GM18907 (cell line): ENCODE measurements around the gene TMEM106A.
"Not testable (repeated sequence)": the region's sequence is repeated elsewhere in the genome, so short reads cannot be mapped to it uniquely, and the experiment has no call there.

Source experiments
- ATAC-seq: cut with Tn5 transposase; IDR thresholded peaks from one replicate; pipeline ENCODE4 v1.9.1; 2021; ENCODE audit warnings: mild to moderate bottlenecking, moderate library complexity; ENCODE audit not compliant: unreplicated experiment

TMEM106A gene

DNA sequence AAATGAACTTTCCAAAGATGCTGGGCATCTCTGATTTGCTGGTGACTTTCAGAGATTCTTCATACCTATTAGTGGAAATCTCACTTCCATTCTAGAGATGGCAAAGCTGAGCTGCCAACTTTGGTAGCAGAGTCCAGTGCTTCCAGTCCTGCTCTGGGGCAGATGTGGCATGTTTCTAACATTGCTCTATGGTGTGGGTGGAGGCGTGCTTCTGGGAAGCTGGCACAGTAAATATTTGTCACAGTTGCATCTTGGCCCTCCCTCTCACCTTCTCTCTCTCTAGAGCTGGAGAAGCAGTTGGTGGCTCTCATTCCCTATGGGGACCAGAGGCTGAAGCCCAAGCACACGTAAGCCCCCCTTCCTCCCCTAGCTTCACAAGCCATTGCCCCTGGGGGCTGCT lies 1.9 kb downstream of the TMEM106A start:
- ATAC-seq = no peak

DNA sequence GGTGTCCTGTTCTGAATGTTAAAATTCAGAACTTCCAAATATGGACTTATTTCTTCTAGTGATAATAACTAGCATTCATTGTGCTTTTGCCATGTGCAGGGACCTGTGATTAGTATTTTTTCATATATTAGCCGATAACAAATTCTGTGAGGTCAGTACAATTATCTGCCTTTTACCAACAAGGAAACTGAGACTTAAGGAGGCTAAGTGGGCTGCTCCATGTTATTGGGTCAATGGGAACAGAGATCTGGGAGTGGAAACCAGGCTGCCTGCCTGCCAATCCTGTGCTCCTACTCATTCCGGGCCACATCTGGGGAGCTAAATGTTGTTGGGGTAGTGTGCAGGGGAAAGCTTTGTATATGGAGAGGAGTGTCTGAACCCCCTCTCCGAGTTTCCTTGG lies 3.7 kb downstream of the TMEM106A start:
- no peak for ATAC-seq

DNA sequence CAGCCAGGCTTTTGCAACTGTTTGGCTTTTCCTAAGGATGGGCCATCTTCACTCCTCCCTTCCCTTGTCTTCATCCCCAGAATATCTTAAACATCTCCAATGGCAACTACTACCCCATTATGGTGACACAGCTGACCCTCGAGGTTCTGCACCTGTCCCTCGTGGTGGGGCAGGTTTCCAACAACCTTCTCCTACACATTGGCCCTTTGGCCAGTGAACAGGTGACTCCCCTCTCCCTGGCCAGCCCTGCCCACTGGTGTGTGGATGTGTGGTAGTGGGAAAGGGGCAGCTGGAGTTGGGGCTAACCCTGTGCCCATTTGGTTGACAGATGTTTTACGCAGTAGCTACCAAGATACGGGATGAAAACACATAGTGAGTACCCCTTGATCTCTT lies 4.7 kb downstream of the TMEM106A start:
- ATAC-seq = no peak

DNA sequence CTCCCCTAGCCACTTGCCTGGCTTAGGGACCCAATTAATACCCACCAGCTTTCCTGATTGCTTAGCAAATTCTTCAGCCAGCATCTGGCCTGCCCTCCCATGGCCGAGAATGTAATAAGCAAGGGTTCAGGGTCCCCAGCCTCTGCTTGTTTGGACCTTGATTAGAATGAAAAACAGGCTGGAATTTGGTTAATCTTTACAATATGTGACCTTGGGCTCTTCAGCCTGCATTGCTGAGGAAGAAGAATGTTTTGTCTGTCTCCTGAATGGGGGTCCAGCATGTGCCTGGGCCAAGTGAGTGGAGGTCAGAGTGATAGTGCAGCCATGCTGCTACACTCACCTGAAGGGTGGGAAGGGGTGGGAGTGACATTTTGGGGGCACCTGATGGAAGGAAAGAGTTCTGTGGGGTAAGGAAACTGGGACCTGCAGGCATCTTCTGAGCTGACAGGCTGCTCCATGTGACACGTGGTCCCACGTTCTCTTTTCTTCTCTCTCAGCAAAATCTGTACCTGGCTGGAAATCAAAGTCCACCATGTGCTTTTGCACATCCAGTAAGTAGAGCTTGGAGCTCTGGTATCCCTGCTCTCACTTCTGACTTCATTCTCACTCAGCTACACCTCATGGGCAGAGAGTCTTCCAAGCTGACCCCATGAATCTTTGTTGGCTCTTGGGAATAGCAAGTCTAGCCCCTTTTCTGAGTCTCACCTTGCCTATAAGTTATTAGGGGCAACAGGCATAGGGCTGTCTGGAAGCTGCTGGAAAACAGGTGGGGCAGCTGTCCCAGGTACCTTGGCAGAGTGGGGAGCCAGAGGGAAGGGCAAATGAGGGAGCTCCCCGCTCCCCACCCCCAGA lies 5.3 kb downstream of the TMEM106A start:
- no peak for ATAC-seq

DNA sequence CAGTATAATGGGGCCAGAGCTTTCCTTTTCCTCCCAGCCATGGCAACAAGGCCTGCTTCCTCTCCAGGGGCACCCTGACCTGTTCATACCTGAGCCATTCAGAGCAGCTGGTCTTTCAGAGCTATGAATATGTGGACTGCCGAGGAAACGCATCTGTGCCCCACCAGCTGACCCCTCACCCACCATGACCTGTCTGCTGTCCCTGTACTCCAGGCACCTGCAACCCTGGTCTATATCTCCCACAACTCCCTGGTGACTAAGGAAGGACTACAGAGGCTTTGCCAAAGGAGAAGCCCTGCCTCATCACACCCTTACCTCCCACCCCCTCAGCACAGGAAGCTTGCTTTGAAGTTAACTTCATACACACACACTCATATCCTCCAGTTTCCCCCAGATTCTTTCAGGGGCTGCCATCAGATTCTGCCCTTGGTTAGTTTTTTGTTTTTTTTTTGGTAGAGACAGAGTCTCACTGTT lies 6.0 kb downstream of the TMEM106A start:
- ATAC-seq = no peak

DNA sequence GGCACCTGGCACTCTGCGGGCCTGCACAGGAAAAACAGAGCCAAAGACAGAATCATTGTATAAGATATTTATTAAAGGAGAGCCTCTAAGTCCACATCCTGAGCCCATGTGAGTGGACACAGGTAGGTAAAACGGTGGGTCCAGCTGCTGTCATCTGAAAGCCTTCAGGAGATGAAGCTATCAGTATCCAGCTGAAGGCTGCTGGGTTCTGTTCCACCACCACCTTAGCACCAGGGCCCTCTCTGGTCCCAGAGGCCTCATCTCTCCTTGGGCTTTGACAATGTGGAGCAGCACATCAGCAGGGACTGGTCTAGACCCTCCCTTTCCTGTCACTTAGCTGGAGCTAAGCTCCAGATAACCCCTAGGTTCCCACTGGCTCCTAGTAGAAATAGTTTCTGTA lies 7.3 kb downstream of the TMEM106A start:
- no peak for ATAC-seq

DNA sequence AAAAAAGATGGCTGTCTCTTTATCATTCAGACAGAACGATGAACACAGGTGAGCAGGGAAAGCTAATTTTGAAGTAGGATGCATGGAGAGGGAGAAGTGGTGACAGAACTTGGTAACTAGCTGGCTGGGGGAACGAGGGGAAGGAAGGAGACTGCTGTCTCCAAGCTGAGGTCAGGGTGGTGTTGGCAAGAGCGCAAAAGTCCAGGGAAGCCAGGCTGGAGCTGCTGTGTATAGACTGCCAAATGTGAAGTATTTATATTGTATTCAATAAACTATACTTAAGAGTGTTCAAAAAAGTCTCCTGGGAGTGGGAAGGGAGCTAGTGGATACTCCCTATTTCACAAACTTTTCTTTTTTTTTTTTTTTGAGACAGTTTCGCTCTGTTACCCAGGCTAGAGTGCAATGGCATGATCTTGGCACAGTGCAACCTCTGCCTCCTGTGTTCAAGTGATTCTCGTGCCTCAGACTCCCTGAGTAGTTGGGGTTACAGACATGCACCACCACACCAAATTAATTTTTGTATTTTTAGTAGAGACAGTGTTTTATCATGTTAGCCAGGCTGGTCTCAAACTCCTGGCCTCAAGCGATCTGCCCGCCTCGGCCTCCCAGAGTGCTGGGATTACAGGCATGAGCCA lies 8.2 kb downstream of the TMEM106A start:
- no peak for ATAC-seq

DNA sequence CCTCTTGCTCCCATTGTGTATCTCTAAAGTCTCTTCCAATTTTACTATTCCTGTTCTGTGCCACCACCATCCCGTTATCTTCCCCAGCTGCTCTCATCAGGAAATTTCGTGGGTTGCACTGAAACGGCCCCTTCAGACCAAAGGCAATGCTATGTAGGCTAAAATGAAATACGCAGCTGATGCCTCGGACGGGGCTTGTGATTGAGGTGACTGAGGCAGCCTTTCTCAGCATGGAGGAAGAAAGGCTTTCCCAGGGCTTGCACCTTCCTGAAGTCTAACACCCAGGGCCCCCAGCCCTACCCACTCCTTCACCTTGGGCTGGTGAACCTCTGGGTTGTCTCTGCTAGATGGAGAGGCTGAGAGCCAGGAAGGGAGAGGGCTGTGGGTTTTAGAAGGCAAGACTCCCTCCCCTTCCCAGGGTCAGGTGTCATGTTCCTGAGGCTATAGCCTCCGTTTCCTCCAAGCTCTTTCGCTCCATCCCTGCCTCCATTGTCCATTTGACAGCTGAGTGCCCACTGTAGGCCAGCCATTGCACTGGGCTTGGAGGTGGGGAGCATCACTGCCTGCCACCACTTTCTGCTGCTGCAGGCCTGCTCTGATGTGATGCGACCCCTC lies 8.9 kb downstream of the TMEM106A start:
- no peak for ATAC-seq

DNA sequence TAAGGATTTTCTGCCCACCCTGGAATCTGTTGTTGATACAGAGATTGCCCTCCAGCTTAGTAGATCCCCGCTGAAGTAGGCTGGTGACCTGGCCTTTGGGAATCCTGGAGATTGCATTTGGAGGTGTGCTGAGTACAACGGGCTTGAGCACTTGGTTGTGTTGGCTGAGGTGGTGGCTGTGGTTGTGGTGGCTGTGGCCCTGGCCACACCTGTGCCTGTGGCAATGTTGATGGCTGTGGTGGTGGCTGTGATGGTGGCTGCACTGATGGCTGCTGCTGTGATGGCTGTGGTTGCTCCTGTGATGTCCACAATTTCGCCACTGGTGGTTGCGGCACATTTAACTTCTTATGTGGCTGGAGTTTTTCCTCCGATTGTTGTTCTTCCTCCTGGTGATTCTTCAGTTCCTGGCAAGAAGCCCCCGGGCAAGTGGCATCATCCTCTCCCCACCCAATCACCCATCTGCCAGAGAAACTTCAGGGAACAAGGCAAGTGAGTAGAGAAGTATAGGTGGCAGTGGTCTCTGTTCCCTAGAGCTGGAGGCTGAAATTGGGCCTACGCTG lies 12.6 kb downstream of the TMEM106A start:
- ATAC-seq = no peak

DNA sequence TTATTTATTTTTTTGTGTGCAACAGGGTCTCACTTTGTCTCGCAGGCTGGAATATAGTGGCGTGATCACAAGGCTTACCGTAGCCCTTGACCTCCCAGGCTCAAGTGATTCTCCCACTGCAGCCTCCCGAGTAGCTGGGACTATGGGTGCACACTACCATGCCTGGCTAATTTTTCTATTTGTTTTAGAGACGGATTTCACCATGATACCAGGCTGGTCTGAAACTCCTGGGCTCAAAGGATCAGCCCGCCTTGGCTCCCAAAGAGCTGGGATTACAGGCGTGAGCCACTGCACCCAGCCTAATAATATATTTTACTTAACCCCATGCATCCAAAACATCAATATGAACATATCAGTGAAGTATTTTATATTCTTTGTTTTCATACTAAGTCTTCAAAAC lies 14.7 kb downstream of the TMEM106A start:
- no peak for ATAC-seq

DNA sequence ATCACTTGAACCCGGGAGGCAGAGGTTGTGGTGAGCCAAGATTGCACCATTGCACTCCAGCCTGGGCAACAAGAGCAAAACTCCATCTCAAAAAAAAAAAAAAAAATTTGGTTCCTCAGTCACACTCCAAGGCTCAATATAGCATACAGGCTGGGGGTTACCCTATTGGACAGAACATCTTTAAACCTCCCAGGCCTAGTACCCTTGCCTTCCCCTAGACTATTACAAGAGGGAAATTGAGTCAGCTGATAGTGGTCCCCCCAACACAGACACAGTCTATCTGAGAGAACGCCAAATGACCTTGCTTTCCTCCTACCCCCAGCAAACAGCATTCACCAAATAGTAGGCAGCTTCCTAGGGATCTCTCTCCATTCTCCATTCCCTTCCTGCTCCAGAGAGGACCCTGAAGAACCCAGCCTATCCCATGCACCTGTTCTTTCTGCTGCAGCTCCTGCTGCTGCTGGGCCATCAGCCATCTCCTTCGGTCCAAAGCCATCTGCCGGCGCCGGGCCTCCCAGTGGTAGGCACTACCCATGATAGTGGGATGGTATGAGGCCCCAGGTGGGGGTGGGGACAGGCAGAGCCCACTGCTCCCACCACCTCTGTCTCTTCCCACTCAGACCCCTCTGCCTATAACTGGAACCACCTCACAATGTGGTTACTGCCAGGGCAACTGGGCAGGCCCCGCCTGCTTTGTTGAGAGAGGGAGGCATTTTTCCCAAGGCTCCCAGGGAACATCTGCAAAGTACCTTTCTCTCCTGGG lies 16.5 kb downstream of the TMEM106A start, which contains the start of gene CCDC200:
TSS of gene CCDC200 (minus strand) at position 604 of the 763 bp plus-strand sequence. CDS start at position 535, 69 bp downstream.
- ATAC-seq = not testable (repeated sequence)

DNA sequence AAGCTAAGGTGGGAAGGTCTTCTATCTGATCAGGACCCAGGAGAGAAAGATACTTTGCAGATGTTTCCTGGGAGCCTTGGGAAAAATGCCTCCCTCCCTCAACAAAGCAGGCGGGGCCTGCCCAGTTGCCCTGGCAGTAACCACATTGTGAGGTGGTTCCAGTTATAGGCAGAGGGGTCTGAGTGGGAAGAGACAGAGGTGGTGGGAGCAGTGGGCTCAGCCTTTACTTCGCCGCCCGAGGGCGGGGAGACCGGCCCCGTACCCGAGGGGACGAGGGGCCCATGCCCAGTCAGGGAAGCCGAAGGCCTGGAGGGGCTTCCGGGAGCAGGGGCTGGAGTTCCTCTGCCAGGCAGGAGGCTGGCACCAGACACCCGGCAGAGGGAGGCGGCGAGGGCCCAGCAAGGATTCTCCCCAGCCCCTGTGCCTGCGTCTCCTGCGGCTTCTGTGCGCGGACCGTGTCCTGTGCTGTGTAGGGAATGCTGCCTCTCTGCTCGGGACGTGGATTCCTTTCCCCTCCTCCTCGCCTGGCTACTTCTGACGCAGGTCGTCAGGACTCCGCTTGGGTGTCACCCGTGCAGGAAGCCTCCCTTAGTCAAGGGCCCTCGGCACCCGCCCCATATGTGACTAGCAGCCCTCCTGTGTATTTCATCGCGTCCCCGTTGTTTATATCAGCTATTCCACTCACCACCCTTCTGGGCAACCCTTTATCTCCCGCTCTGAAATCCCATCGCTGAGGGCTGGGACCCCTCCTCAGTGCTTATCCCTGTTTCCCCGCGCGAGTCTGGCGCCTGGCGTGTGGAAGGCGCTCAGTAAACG lies 19.7 kb downstream of the TMEM106A start:
- ATAC-seq = not testable (repeated sequence)

DNA sequence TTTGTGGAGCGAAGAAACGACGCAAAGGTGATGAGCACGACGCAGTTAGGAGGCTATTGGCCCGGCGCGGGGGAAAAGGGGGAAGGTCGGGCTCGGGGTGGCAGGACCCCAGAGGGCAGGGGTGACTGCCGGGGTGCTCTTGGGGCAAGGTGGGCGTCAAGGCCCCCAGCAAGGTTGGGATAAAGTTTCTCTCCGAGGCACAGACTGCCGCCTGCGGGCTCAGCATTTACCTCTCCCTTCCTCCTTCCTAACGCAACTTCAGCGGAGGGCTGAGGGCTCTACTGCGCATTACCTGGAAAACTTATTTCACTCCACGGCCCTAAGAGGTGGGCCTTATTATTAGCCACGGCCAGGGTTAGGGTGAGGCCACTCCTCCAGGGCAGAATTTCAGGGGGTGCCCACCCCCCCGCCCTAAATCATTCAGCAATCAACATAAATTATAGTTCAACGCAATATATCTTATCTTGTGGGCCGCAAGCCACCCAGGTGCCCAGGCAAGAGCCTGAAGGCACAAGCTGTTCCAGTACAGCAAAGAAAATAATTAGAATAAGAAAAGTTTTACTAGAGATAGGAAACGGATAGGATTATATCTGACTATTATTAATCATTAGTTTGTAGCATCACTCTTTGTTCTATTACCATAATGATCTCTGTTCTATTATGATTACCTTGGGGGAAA lies 20.5 kb downstream of the TMEM106A start:
- ATAC-seq = not testable (repeated sequence)

DNA sequence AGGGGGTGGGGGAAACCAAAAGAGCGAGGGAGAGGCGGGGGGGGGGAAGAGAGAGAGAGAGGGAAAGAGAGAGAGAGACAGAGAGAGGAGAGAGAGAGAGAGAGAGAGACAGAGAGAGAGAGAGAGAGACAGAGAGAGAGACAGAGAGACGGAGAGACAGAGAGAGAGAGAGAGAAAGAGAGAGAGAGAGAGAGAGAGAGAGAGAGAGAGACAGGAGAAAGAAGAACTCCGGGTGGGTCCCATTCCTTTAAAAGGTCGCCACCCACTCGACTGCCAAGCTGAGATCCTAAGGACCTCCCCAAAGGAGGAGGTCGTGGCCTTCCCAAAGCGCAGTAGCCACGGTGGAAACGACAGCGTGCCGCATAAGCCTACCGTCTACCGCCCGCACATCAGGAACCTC lies 21.6 kb downstream of the TMEM106A start:
- ATAC-seq = not testable (repeated sequence)

DNA sequence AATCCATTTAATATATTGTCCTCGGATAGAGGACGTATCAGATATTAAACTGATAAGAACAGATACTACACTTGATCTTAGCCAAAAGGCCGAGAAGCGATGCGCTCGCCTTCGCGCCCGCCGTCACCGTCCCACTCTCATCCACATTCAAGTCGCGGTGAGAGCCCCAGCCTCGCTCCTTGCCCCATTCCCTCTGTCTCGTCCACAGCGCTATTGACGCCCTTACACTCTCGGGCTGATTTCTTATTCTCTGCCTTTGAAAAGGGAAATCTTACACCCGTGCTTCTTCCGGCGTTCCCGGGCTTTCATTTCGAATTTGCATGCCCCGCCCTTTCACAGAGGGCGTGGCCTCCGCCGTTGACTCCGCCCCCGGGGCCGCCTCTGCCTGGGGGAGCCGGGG lies 22.2 kb downstream of the TMEM106A start, which contains the start of gene RNU2-1:
TSS of gene RNU2-1 (minus strand) at position 101 of the 400 bp plus-strand sequence.
- not testable (repeated sequence) for ATAC-seq

DNA sequence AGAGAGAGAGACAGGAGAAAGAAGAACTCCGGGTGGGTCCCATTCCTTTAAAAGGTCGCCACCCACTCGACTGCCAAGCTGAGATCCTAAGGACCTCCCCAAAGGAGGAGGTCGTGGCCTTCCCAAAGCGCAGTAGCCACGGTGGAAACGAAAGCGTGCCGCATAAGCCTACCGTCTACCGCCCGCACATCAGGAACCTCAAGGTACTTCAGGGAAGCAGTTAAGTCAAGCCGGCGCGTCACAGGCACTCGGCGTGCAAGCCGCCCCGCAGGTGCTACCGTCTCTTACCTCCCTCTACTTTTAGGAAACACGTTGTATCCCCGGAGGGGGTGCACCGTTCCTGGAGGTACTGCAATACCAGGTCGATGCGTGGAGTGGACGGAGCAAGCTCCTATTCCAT lies 27.9 kb downstream of the TMEM106A start:
- ATAC-seq = not testable (repeated sequence)

DNA sequence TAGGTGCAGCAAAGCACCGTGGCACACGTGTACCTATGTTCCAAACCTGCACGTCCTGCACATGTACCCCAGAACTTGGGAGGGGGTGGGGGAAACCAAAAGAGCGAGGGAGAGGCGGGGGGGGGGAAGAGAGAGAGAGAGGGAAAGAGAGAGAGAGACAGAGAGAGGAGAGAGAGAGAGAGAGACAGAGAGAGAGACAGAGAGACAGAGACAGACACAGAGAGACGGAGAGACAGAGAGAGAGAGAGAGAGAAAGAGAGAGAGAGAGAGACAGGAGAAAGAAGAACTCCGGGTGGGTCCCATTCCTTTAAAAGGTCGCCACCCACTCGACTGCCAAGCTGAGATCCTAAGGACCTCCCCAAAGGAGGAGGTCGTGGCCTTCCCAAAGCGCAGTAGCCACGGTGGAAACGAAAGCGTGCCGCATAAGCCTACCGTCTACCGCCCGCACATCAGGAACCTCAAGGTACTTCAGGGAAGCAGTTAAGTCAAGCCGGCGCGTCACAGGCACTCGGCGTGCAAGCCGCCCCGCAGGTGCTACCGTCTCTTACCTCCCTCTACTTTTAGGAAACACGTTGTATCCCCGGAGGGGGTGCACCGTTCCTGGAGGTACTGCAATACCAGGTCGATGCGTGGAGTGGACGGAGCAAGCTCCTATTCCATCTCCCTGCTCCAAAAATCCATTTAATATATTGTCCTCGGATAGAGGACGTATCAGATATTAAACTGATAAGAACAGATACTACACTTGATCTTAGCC lies 29.1 kb downstream of the TMEM106A start:
- ATAC-seq = not testable (repeated sequence)

DNA sequence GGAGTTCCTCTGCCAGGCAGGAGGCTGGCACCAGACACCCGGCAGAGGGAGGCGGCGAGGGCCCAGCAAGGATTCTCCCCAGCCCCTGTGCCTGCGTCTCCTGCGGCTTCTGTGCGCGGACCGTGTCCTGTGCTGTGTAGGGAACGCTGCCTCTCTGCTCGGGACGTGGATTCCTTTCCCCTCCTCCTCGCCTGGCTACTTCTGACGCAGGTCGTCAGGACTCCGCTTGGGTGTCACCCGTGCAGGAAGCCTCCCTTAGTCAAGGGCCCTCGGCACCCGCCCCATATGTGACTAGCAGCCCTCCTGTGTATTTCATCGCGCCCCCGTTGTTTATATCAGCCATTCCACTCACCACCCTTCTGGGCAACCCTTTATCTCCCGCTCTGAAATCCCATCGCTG lies 34.8 kb downstream of the TMEM106A start:
- ATAC-seq = not testable (repeated sequence)
